ENCODE measurements around the gene R3HCC1L.

The R3HCC1L gene

DNA sequence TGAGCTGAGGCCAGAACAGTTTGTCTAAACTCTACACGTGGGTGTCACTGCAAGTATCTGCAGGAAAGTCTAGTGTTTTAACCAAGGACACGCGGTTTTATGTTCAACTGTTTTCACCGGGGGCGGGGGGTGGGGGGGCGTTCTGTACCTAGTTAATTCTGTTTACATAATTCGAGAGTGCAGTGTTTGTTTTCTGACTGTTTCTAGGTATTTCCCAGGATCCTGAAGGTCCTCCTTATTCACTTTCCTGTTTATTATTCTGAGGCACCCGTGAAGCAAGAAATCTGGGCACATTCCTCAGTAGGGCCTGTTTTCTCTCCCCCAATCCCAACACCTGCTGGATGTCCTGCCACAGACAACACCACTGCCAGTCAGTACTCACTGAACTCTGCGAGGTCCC lies 125.9 kb downstream of the R3HCC1L start:
- H3K36me3 ChIP-seq (ENCODE audit: insufficient read depth, low read length), result no peaks in the 10 kb centered on the region
- WGBS, result 85% methylated on average over 9 of the region's 9 CpGs
- no peak overlapping the region for H3K27ac ChIP-seq (ENCODE audit: low read depth, low read length)
- no peak overlapping the region for H3K4me3 ChIP-seq (ENCODE audit: low read length)
- no peaks in the 10 kb centered on the region for H3K27me3 ChIP-seq (ENCODE audit: insufficient read depth, low read length)
- no peak overlapping the region for H3K9ac ChIP-seq (ENCODE audit: low read depth, low read length)
- H3K9me3 ChIP-seq (ENCODE audit: insufficient read depth, low read depth, low read length), result no peaks in the 10 kb centered on the region
- H3K4me1 ChIP-seq (ENCODE audit: insufficient read depth, low read length), result no peaks in the 10 kb centered on the region

DNA sequence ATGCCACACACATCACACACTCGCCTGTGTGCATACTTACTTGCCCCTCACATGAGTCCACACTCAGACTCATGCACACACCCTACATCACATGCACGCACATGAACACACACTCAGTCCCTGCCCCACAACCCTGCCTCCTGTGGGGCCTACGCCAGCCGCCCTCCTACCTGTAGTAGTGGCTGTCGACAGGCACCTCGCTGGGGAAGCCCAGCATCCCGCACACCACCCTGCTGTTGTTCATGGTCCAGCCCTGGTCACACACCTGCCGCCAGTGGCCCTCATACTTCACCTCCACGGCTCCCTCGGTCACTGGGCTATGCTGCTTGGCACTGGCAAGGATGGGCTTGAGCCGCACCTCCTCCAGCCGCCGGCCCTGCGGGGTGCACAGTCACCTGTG lies 126.3 kb downstream of the R3HCC1L start:
- Histone ChIP-seq H3K4me1 (ENCODE audit: insufficient read depth, low read length) (peaks cover 2% of the 10 kb centered on the region; the same call in 1 of the 2 replicates), H3K9me3 (ENCODE audit: insufficient read depth, low read depth, low read length) (no peaks in the 10 kb centered on the region), H3K9ac (ENCODE audit: low read depth, low read length) (no peak overlapping the region), H3K36me3 (ENCODE audit: insufficient read depth, low read length) (no peaks in the 10 kb centered on the region), H3K27ac (ENCODE audit: low read depth, low read length) (no peak overlapping the region), H3K4me3 (ENCODE audit: low read length) (no peak overlapping the region), H3K27me3 (ENCODE audit: insufficient read depth, low read length) (no peaks in the 10 kb centered on the region)
- 94% methylated on average over 14 of the region's 14 CpGs for whole genome bisulfite sequencing

DNA sequence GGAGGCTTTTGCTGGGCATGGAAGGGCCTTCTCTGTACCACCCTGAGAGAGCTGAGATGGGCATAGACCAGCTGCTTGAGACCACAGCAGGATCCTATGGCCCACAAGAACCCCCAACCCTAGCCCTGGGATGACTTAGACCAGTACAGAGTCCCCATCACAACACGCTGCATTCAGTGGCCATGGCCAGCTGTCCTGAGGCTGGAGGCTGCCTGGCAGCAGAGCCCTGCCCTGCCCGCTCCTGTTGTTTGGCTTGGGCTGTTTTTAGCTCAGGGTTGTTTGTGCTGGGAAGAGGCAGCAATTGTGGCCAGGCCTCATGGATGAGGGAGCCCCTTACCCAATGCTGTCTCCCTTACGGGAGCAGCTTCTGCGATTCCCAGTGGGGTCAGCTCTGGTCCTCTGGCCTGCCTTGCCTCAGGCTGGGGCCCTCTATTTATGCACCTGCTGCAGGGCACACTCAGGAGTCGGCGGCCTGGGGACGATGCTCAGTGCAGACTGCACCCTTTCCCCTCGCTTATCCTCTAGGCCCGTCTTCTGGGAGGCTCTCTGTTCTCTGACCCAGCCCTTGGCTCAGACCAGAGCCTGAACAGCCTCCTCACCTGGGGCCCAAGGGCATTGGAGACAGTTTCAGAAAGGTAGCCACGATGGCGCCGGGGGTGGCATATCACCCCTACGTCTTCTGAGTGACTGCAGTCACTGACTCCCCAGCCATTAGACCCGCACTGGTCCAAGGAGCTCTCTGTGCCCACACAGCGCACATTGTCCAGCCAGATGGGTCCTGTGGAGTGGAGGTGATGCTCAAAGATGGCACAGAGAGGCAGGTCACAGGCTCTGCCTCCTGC lies 127.2 kb downstream of the R3HCC1L start:
- H3K27ac ChIP-seq (ENCODE audit: low read depth, low read length), result no peak overlapping the region
- H3K9me3 ChIP-seq (ENCODE audit: insufficient read depth, low read depth, low read length), result no peaks in the 10 kb centered on the region
- 87% methylated on average over 15 of the region's 15 CpGs for WGBS
- peaks cover 7% of the 10 kb centered on the region; the same call in 1 of the 2 replicates for H3K4me1 ChIP-seq (ENCODE audit: insufficient read depth, low read length)
- H3K4me3 ChIP-seq (ENCODE audit: low read length), result no peak overlapping the region
- H3K27me3 ChIP-seq (ENCODE audit: insufficient read depth, low read length), result no peaks in the 10 kb centered on the region
- H3K9ac ChIP-seq (ENCODE audit: low read depth, low read length), result no peak overlapping the region
- no peaks in the 10 kb centered on the region for H3K36me3 ChIP-seq (ENCODE audit: insufficient read depth, low read length)

DNA sequence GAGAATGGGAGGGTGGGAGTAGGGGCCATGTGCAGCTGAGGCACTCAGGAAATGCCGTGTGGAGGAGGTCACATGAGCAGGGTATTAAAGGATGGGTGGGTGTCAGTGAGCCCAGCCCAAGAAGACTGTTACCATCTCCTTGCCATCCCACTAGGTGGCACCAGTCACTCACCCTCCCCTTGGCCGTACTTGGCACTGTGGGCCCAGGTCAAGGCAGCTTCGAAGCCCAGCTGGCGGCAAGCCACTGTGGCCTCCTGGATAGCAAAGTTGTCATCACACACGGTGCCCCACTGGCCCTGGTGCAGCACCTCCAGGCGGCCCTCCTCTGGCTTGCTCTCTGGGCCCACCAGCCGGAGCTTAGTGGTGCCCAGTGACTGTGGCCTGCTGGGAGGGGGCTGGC lies 128.1 kb downstream of the R3HCC1L start:
- 91% methylated on average over 7 of the region's 7 CpGs for WGBS
- no peaks in the 10 kb centered on the region for H3K9me3 ChIP-seq (ENCODE audit: insufficient read depth, low read depth, low read length)
- no peak overlapping the region for H3K4me3 ChIP-seq (ENCODE audit: low read length)
- peaks cover 2% of the 10 kb centered on the region; the same call in 1 of the 2 replicates for H3K27me3 ChIP-seq (ENCODE audit: insufficient read depth, low read length)
- H3K9ac ChIP-seq (ENCODE audit: low read depth, low read length), result no peak overlapping the region
- H3K36me3 ChIP-seq (ENCODE audit: insufficient read depth, low read length), result no peaks in the 10 kb centered on the region
- H3K27ac ChIP-seq (ENCODE audit: low read depth, low read length), result no peak overlapping the region
- peaks cover 7% of the 10 kb centered on the region; the same call in 1 of the 2 replicates for H3K4me1 ChIP-seq (ENCODE audit: insufficient read depth, low read length)

DNA sequence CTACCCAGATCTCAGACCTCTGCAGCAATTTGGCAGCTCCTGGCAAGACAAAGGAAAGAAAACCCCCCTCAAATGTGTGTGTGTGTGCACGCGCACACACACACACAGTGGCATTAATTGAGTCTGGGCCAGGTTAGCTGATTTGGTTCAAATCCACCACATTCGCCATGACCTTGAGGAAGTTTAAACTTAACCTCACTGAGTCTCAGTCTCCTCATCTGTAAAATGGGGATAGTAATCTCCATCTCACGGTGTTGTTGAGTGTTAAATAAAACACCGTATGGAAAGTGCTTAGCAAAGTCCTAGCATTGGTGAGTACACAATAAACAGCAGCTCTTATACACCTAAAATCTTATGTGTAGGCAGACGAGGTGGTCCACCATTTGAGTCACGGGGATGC lies 128.6 kb downstream of the R3HCC1L start:
- Histone ChIP-seq H3K36me3 (ENCODE audit: insufficient read depth, low read length) (no peaks in the 10 kb centered on the region), H3K9ac (ENCODE audit: low read depth, low read length) (no peak overlapping the region), H3K4me1 (ENCODE audit: insufficient read depth, low read length) (peaks cover 7% of the 10 kb centered on the region; the same call in 1 of the 2 replicates), H3K27me3 (ENCODE audit: insufficient read depth, low read length) (peaks cover 5% of the 10 kb centered on the region; the same call in 1 of the 2 replicates), H3K9me3 (ENCODE audit: insufficient read depth, low read depth, low read length) (no peaks in the 10 kb centered on the region), H3K4me3 (ENCODE audit: low read length) (no peak overlapping the region), H3K27ac (ENCODE audit: low read depth, low read length) (no peak overlapping the region)
- WGBS, result 95% methylated on average over 5 of the region's 7 CpGs

DNA sequence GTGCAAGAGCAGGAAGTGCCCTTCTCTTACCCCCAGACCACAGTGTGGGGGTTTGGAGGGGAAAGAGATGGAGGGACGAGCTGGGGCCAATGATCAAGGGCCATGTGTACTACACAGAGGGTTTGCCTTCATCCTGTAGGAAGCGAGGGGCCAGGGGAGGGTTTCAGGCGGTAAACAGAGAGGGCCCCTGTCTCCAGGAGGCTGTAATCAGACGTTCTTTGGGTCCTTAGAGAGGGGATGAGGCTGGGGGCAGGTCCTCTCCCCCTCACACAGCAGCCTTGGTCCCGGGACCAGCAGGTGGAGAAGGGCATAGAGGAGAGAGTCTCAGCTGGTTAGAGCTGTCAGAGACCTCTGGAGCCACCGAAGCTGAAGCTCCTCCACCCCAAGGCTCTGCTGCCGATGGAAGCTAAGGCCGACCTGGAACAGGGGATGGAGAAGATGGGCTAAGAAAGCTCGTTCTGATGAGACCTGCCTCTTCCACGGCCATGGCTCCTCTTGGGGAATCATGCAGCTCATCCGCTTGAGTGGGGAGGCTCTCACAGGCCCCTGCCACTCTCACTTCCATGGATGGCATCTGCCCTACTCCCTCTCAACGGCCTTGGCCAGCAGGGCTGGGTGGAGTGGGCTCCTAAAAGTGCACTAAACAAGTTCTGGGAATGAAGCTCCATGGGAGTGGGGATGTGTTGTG lies 130.1 kb downstream of the R3HCC1L start:
- H3K27me3 ChIP-seq (ENCODE audit: insufficient read depth, low read length), result peaks cover 7% of the 10 kb centered on the region
- no peaks in the 10 kb centered on the region for H3K9me3 ChIP-seq (ENCODE audit: insufficient read depth, low read depth, low read length)
- no peaks in the 10 kb centered on the region for H3K36me3 ChIP-seq (ENCODE audit: insufficient read depth, low read length)
- H3K27ac ChIP-seq (ENCODE audit: low read depth, low read length), result no peak overlapping the region
- H3K4me3 ChIP-seq (ENCODE audit: low read length), result no peak overlapping the region
- peaks cover 7% of the 10 kb centered on the region; the same call in 1 of the 2 replicates for H3K4me1 ChIP-seq (ENCODE audit: insufficient read depth, low read length)
- WGBS, result 91% methylated on average over 11 of the region's 12 CpGs
- H3K9ac ChIP-seq (ENCODE audit: low read depth, low read length), result no peak overlapping the region

DNA sequence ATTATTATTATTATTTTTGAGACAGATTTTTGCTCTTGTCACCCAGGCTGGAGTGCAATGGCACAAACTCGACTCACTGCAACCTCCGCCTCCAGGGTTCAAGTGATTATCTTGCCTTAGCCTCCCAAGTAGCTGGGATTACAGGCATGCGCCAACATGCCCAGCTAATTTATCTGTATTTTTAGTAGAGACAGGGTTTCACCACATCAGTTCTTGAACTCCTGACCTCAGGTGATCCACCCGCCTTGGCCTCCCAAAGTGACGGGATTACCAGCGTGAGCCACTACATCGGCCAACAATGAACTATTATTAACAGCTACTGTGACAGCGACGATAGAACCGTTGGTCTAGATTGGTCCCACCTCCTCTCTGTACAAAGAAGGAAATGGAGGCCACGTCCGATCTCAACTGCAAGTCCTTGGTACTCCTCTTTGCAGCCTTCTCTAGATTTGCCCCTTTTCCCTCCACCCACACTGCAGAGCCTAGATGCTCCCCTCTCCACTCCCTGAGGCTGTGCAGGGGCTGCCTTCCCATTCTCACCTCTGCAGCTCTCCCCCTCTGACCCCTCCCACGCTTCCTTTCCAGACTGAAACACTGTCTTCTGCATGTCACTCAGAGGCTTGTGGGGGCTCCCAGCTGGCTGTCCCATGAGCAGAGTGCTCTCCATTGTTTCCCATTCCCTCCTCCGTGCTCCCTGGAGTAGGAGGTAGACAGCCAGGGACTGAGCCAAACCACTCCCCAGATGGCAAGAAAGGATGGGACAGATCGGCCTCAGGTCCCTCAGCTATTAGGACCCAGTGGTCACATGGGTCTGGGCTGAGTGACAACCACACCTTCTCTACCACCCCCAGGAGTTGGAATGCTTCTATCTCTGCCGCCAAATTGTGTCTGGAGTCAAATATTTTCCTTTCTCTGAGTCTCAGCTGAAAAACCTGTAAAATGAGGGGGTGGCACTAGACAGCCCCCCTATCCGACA lies 131.2 kb downstream of the R3HCC1L start:
- Histone ChIP-seq H3K27ac (ENCODE audit: low read depth, low read length) (no peak overlapping the region), H3K9me3 (ENCODE audit: insufficient read depth, low read depth, low read length) (no peaks in the 10 kb centered on the region), H3K4me1 (ENCODE audit: insufficient read depth, low read length) (peaks cover 19% of the 10 kb centered on the region; the same call in 1 of the 2 replicates), H3K9ac (ENCODE audit: low read depth, low read length) (no peak overlapping the region), H3K36me3 (ENCODE audit: insufficient read depth, low read length) (no peaks in the 10 kb centered on the region), H3K27me3 (ENCODE audit: insufficient read depth, low read length) (peaks cover 7% of the 10 kb centered on the region), H3K4me3 (ENCODE audit: low read length) (no peak overlapping the region)
- 76% methylated on average over 17 of the region's 17 CpGs for WGBS

DNA sequence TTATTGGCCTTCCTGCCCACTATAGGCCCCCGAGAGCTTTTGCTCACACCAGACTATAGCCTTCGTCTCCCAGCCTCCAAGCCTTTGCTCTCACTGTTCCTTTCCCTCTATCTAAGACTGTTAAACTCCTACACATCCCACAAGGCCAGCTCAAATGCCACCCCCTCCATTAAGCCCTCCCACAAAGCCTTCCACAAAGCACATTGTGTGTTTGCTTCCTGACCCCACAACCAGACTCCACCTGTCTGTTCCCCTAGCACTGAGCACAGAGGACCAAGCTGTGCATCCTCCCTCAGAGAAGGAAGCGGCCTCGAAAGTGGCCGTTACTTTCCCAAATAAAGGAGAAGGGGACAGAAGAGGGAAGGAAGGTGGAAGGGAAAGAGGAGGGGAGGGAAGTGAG lies 132.2 kb downstream of the R3HCC1L start:
- no peaks in the 10 kb centered on the region for H3K36me3 ChIP-seq (ENCODE audit: insufficient read depth, low read length)
- H3K27ac ChIP-seq (ENCODE audit: low read depth, low read length), result no peak overlapping the region
- H3K4me1 ChIP-seq (ENCODE audit: insufficient read depth, low read length), result peaks cover 20% of the 10 kb centered on the region; the same call in 1 of the 2 replicates
- no peak overlapping the region for H3K4me3 ChIP-seq (ENCODE audit: low read length)
- no peaks in the 10 kb centered on the region for H3K9me3 ChIP-seq (ENCODE audit: insufficient read depth, low read depth, low read length)
- 75% methylated on average over 5 of the region's 5 CpGs for WGBS
- H3K9ac ChIP-seq (ENCODE audit: low read depth, low read length), result no peak overlapping the region
- peaks cover 7% of the 10 kb centered on the region for H3K27me3 ChIP-seq (ENCODE audit: insufficient read depth, low read length)

DNA sequence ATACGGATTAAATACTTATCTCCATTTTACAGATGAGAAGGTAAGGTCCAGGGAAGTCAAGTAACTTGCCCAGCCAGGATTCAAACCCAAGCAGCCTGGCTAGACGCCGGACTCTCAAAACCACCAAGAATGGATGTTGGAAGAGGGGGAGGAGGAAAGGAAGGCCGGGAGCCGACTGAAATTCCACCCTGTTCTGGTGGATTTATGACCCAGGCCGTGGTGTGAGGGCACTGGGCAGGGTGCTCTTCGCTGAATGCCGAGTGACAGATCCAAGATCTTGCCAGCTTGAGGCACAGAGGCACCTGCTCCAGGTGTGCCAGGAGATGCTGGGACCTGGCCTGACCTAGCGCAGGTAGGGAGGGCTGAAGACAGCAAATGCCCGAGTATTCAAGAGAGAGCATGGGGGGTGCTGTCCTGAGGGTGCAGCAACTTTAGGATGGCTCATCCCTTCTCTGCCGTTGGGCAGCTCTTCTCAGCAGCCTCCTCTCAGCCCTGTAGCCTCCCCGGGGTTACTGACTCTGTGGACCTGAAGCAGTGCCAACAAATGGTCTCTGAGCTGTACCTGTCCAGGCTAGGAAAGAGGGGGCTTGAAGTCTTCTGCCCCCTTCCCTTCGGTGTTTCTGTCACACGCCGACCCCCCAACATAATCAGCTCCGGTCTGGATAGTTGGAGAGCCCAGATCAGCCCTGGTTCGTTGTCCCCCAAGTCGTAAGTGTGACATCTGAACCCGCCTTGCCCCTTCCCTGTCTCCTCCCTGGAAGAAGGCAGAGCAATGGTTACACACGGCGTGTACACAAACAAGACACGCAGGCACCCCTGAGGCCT lies 132.8 kb downstream of the R3HCC1L start:
- 81% methylated on average over 21 of the region's 22 CpGs for WGBS
- H3K9ac ChIP-seq (ENCODE audit: low read depth, low read length), result no peak overlapping the region
- no peak overlapping the region for H3K27ac ChIP-seq (ENCODE audit: low read depth, low read length)
- peaks cover 20% of the 10 kb centered on the region; the same call in 1 of the 2 replicates for H3K4me1 ChIP-seq (ENCODE audit: insufficient read depth, low read length)
- no peaks in the 10 kb centered on the region for H3K36me3 ChIP-seq (ENCODE audit: insufficient read depth, low read length)
- peak overlapping the region; percentile 41 for H3K4me3 ChIP-seq (ENCODE audit: low read length)
- H3K27me3 ChIP-seq (ENCODE audit: insufficient read depth, low read length), result peaks cover 7% of the 10 kb centered on the region
- no peaks in the 10 kb centered on the region for H3K9me3 ChIP-seq (ENCODE audit: insufficient read depth, low read depth, low read length)

Data from HUES64 (cell line).